SU-DHL-6 (cell line): ENCODE measurements around the gene PRM1.

Source experiments
- H2AFZ ChIP-seq: fragments of 200-600 bp; sonication (generic); 2 replicates; pipeline ENCODE4 v1.6.1; 2014; ENCODE audit warnings: low read depth, mild to moderate bottlenecking, moderate library complexity, mixed read lengths, antibody characterized with exemption, low read length; ENCODE audit not compliant: severe bottlenecking
- H3F3A ChIP-seq: fragments of 200-600 bp; shearing (Covaris generic); 2 replicates; pipeline ENCODE4 v1.6.0; 2016; ENCODE audit warnings: antibody characterized with exemption, mild to moderate bottlenecking; ENCODE audit not compliant: insufficient read depth
- H3K27ac ChIP-seq: fragments of 200-600 bp; sonication (generic); 2 replicates; pipeline ENCODE4 v1.5.1; 2016; ENCODE audit warnings: low read depth, mild to moderate bottlenecking, low read length, moderate library complexity, mixed read lengths
- H3K27me3 ChIP-seq: fragments of 200-600 bp; sonication (generic), shearing (Covaris generic); 2 replicates; pipeline ENCODE4 v1.6.0; 2014; ENCODE audit warnings: mild to moderate bottlenecking, low read length
- H3K36me3 ChIP-seq: fragments of 200-600 bp; sonication (generic); 2 replicates; pipeline ENCODE4 v1.6.1; 2014; ENCODE audit warnings: mild to moderate bottlenecking, low read length, mixed read lengths
- H3K4me2 ChIP-seq: fragments of 300-600, 200-600 bp; shearing (Covaris generic), sonication (generic); 2 replicates; pipeline ENCODE4 v1.6.0; 2014; ENCODE audit warnings: low read length, low read depth, mild to moderate bottlenecking; ENCODE audit not compliant: poor library complexity, severe bottlenecking
- H3K4me3 ChIP-seq: fragments of 200-600 bp; sonication (generic); 2 replicates; pipeline ENCODE4 v1.5.1; 2014; ENCODE audit warnings: antibody characterized with exemption, low read length, mild to moderate bottlenecking, mixed read lengths; ENCODE audit not compliant: insufficient read depth, poor library complexity, severe bottlenecking
- H3K79me2 ChIP-seq: fragments of 200-600 bp; sonication (generic); 2 replicates; pipeline ENCODE4 v1.6.1; 2014; ENCODE audit warnings: mild to moderate bottlenecking, low read length, moderate library complexity; ENCODE audit not compliant: insufficient read depth
- H3K9ac ChIP-seq: fragments of 200-600 bp; sonication (generic); 2 replicates; pipeline ENCODE4 v1.7.0; 2014; ENCODE audit warnings: mild to moderate bottlenecking, low read length
- H3K9me2 ChIP-seq: fragments of 200-600 bp; sonication (generic); replicated peaks from 2 replicates; pipeline ENCODE4 v1.6.1; 2014; ENCODE audit warnings: low read length; ENCODE audit not compliant: insufficient read depth
- H3K9me3 ChIP-seq: fragments of 200-600 bp; sonication (generic); 2 replicates; pipeline ENCODE4 v1.6.1; 2014; ENCODE audit warnings: low read length, mixed read lengths; ENCODE audit not compliant: insufficient read depth
- H4K20me1 ChIP-seq: fragments of 200-600 bp; sonication (generic); 2 replicates; pipeline ENCODE4 v1.6.1; 2014; ENCODE audit warnings: low read depth, mild to moderate bottlenecking, antibody characterized with exemption, low read length, moderate library complexity, mixed read lengths
- CTCF ChIP-seq: fragments of 200-600 bp; sonication (generic); IDR thresholded peaks from one replicate; pipeline ENCODE4 v1.5.1; 2017; ENCODE audit warnings: antibody characterized with exemption, mild to moderate bottlenecking, low read length, moderate library complexity; ENCODE audit not compliant: insufficient read depth, poor library complexity, severe bottlenecking
- EZH2phosphoT487 ChIP-seq: fragments of 200-600 bp; sonication (generic), shearing (Covaris generic); conservative IDR thresholded peaks from 2 replicates; pipeline ENCODE4 v1.6.1; 2018; ENCODE audit warnings: mild to moderate bottlenecking, antibody characterized with exemption, low read length, moderate library complexity, mixed read lengths

The PRM1 gene, protein sequence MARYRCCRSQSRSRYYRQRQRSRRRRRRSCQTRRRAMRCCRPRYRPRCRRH

GRCh38 chr16:11280616-11281522 lies at the start of gene PRM1:
PRM1 (minus strand) TSS chr16:11281330; CDS start chr16:11281238, 92 bp downstream.
- Histone ChIP-seq H3K4me3 (no peak within 1 kb of the TSS), H3F3A (no peaks in the 10 kb centered on the region), H3K27me3 (no peaks in the 10 kb centered on the region), H3K9me3 (no peaks in the 10 kb centered on the region), H3K36me3 (no peaks in the 10 kb centered on the region), H3K9ac (no peak within 1 kb of the TSS), H4K20me1 (no peaks in the 10 kb centered on the region), H3K4me2 (no peak within 1 kb of the TSS), H3K9me2 (no peaks in the 10 kb centered on the region), H2AFZ (no peak within 1 kb of the TSS), H3K79me2 (no peaks in the 10 kb centered on the region), H3K27ac (no peak within 1 kb of the TSS)
- TF ChIP-seq CTCF = no peak
- no peak for TF ChIP-seq EZH2phosphoT487

DNA sequence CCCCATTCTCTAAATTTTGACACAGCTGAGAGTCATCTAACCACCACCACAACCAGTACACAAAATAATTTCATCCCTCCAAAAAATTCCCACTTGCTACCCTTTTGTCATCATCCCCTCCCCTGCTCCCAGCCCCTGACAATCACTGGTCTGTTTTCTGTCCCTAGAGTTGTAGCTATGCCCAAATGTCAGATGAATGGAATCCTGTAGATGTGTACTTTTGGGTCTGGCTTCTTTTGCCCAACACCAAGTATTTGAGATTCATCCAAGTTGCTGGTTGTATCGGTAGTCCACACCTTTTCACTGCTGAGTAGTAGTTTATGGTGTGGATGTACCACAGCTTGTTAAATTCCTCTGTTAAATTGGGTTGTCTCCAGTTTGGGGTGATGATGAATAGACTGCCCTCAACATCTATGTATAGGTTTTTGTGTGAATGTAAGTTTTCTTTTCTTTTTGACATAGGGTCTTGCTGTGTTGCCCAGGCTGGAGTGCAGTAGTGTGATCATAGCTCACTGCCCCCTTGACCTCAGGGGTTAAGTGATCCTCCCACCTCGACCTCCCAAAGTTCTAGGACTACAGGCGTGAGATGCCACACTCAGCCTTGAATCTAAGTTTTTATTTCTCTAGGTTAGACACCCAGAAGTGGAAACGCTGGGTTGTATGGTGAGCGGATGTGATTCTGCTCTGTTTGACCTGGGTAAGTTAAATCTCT lies 49.6 kb upstream of the PRM1 start:
- Histone ChIP-seq H3K79me2 (no peaks in the 10 kb centered on the region), H3K27me3 (no peaks in the 10 kb centered on the region), H3K9me2 (no peaks in the 10 kb centered on the region), H3K36me3 (no peaks in the 10 kb centered on the region), H3F3A (peaks cover 18% of the 10 kb centered on the region), H3K4me3 (no peak overlapping the region), H4K20me1 (no peaks in the 10 kb centered on the region), H3K27ac (no peak overlapping the region), H3K4me2 (no peak overlapping the region), H3K9ac (no peak overlapping the region), H3K9me3 (no peaks in the 10 kb centered on the region), H2AFZ (no peak overlapping the region)
- TF ChIP-seq CTCF = no peak
- TF ChIP-seq EZH2phosphoT487 = no peak

DNA sequence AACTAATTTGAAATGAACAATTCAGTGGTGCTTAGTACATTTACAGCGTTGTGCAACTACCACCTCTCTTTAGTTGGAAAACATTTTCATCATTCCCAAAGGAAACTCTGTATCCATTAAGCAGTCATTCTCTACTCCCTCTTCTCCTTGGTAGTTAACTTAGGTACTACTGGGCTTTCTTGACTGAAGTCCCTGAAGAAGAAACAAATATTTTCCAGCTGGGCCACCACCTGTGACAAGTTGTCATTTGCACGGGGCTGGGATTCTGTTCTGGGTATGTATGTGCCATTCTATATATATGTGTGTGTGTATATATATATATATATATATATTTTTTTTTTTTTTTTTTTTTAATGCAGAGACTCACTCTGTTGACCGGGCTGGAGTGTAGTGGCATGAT lies 48.8 kb upstream of the PRM1 start:
- no peak overlapping the region for H3K4me3 ChIP-seq
- peaks cover 18% of the 10 kb centered on the region for H3F3A ChIP-seq
- no peaks in the 10 kb centered on the region for H4K20me1 ChIP-seq
- H3K9ac ChIP-seq = no peak overlapping the region
- no peak for TF ChIP-seq EZH2phosphoT487
- TF ChIP-seq CTCF = no peak
- H2AFZ ChIP-seq = no peak overlapping the region
- H3K27me3 ChIP-seq = no peaks in the 10 kb centered on the region
- H3K79me2 ChIP-seq = no peaks in the 10 kb centered on the region
- no peaks in the 10 kb centered on the region for H3K9me3 ChIP-seq
- peak overlapping the region; percentile 75 for H3K27ac ChIP-seq
- H3K9me2 ChIP-seq = no peaks in the 10 kb centered on the region
- H3K4me2 ChIP-seq = peak overlapping the region; percentile 57
- H3K36me3 ChIP-seq = no peaks in the 10 kb centered on the region
